ENCODE data around the gene NEK9.

DNA sequence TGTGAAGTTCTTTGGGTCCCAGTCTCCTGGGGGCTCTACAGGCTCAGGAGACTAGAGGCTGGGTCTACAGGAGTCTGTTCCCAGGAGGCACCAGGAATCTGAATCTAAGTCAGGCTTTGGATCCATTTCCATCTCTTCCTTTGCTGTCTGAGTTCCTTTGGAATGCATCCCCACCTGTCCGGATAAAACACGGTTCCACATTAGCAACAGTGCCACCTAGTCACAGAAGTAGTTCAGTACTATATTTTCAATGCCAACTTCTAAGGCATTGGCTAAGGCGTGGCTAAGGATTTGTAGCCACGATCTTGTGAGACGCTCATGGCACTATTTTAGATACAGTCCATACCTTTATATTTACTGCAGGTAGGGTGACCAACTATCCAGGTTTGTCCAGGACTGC, 42.3 kb downstream of the NEK9 start:
- peak in 1 of 3 donors; percentile 17 for TF ChIP-seq CTCF (IDR thresholded peaks at IDR 0.05)
- no peak for TF ChIP-seq POLR2AphosphoS5 (IDR thresholded peaks at IDR 0.05)
- TF ChIP-seq POLR2A (IDR thresholded peaks at IDR 0.05), result no peak
